T-helper 2 cell treated with Interferon-gamma antibody and Interleukin-4, amounts not matched to agents 100 ng/mL and 5 ng/mL, for 36 hours (primary cell): Measurements from ENCODE around the gene ADAT2. TPM values are rescaled to one million over a fixed set of nuclear protein-coding genes. Genes with fewer than 3 reads are reported as not detected.

Experiments
- intact Hi-C: fragments of 100-400 bp; cut with micrococcal nuclease; formaldehyde crosslinking; loops from one replicate; pipeline ENCODE4 v1.15.1; 2023
- total RNA-seq: library from RNA; stranded (reverse); gene quantifications from 2 replicates; pipeline ENCODE4 v1.2.3, GENCODE V29; 2022

The ADAT2 gene
- total RNA-seq, 1 donor from 2014 or later: 21.5 TPM

- intact Hi-C loops: loop anchor here (1.0 kb wide), 1 partner anchor 8 kb away; the partner anchor contains the start of genes ADAT2 and PEX3
Observed at GRCh38 chr6:143441680-143442545, 8.6 kb downstream of the ADAT2 start.

- intact Hi-C loops: loop anchor here (1.0 kb wide), 1 partner anchor 9 kb away; the partner anchor contains the start of genes ADAT2 and PEX3
Observed at GRCh38 chr6:143441010-143441409, 9.5 kb downstream of the ADAT2 start.

GRCh38 chr6:143432588-143432987 lies 17.9 kb downstream of the ADAT2 start:
- intact Hi-C loops: no loop called here

GRCh38 chr6:143431226-143431625 lies 19.3 kb downstream of the ADAT2 start:
- intact Hi-C loops: no loop called here

GRCh38 chr6:143429970-143430369 lies 20.5 kb downstream of the ADAT2 start:
- intact Hi-C loops: loop anchor here (5.0 kb wide), 1 partner anchor 683 kb away; no protein-coding TSS in a partner anchor

- intact Hi-C loops: loop anchor here (1.0 to 5.0 kb wide), 5 partner anchors 194 to 952 kb away; no protein-coding TSS in a partner anchor
Observed at GRCh38 chr6:143427109-143427817, 23.2 kb downstream of the ADAT2 start.

- intact Hi-C loops: loop anchor here (2.0 to 5.0 kb wide), 2 partner anchors 193 to 679 kb away; no protein-coding TSS in a partner anchor
Observed at GRCh38 chr6:143426026-143426425, 24.5 kb downstream of the ADAT2 start.

GRCh38 chr6:143419526-143419925 lies 31.0 kb downstream of the ADAT2 start:
- intact Hi-C loops: no loop called here

GRCh38 chr6:143414769-143415168 lies 35.7 kb downstream of the ADAT2 start:
- intact Hi-C loops: no loop called here

- intact Hi-C loops: no loop called here
Observed at GRCh38 chr6:143410859-143411270, 39.6 kb downstream of the ADAT2 start.

GRCh38 chr6:143408787-143409162 lies 41.7 kb downstream of the ADAT2 start:
- intact Hi-C loops: no loop called here

- intact Hi-C loops: no loop called here
Observed at GRCh38 chr6:143408151-143408786, 42.2 kb downstream of the ADAT2 start.

- intact Hi-C loops: no loop called here
Observed at GRCh38 chr6:143406673-143407072, 43.8 kb downstream of the ADAT2 start.

- intact Hi-C loops: no loop called here
Observed at GRCh38 chr6:143405373-143406154, 44.9 kb downstream of the ADAT2 start.

- intact Hi-C loops: no loop called here
Observed at GRCh38 chr6:143402721-143403336, 47.7 kb downstream of the ADAT2 start.

GRCh38 chr6:143401636-143402370 lies 48.7 kb downstream of the ADAT2 start:
- intact Hi-C loops: no loop called here

- intact Hi-C loops: no loop called here
Observed at GRCh38 chr6:143401068-143401446, 49.4 kb downstream of the ADAT2 start.

- intact Hi-C loops: no loop called here
Observed at GRCh38 chr6:143400258-143401067, 50.0 kb downstream of the ADAT2 start.

- intact Hi-C loops: no loop called here
Observed at GRCh38 chr6:143399775-143400174, 50.7 kb downstream of the ADAT2 start.
